A673 (cell line): ENCODE results near the gene TCF12.

Experiments
- EZH2 ChIP-seq: fragments of 200-600 bp; sonication (generic); IDR thresholded peaks from 2 replicates; pipeline ENCODE4 v1.6.1; 2017; ENCODE audit warnings: borderline replicate concordance, low read depth, mild to moderate bottlenecking, mixed read lengths, antibody characterized with exemption, low read length; ENCODE audit not compliant: poor library complexity, severe bottlenecking
- TF ChIP-seq, protein P1 (sequence below): fragments of 300-800, 200-600 bp; sonication (generic); conservative IDR thresholded peaks from 2 replicates; pipeline ENCODE4 v1.5.1; 2017; ENCODE audit warnings: low read depth, mild to moderate bottlenecking, antibody characterized with exemption, low read length, moderate library complexity, mixed read lengths

GRCh38 chr15:57044072-57044702 lies 125.7 kb downstream of the TCF12 start:
- TF ChIP-seq, protein P1, sequence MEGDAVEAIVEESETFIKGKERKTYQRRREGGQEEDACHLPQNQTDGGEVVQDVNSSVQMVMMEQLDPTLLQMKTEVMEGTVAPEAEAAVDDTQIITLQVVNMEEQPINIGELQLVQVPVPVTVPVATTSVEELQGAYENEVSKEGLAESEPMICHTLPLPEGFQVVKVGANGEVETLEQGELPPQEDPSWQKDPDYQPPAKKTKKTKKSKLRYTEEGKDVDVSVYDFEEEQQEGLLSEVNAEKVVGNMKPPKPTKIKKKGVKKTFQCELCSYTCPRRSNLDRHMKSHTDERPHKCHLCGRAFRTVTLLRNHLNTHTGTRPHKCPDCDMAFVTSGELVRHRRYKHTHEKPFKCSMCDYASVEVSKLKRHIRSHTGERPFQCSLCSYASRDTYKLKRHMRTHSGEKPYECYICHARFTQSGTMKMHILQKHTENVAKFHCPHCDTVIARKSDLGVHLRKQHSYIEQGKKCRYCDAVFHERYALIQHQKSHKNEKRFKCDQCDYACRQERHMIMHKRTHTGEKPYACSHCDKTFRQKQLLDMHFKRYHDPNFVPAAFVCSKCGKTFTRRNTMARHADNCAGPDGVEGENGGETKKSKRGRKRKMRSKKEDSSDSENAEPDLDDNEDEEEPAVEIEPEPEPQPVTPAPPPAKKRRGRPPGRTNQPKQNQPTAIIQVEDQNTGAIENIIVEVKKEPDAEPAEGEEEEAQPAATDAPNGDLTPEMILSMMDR, result no peak
- no peak for TF ChIP-seq EZH2
